22Rv1 (cell line): ENCODE results near the gene TRIM56.
"Not testable (repeated sequence)": the region's sequence is repeated elsewhere in the genome, so short reads cannot be mapped to it uniquely, and the experiment has no call there.

Experiments
- H3K27ac ChIP-seq: fragments of 450-650 bp; 2 replicates; pipeline ENCODE4 v1.5.1; 2017
- CTCF ChIP-seq: fragments of 450-650 bp; IDR thresholded peaks from 2 replicates; pipeline ENCODE4 v1.5.1; 2017; ENCODE audit warnings: mild to moderate bottlenecking
- ZFX ChIP-seq: fragments of 450-650 bp; IDR thresholded peaks from 2 replicates; pipeline ENCODE4 v1.6.1; 2017; ENCODE audit warnings: antibody characterized with exemption, borderline replicate concordance

TRIM56 gene

DNA sequence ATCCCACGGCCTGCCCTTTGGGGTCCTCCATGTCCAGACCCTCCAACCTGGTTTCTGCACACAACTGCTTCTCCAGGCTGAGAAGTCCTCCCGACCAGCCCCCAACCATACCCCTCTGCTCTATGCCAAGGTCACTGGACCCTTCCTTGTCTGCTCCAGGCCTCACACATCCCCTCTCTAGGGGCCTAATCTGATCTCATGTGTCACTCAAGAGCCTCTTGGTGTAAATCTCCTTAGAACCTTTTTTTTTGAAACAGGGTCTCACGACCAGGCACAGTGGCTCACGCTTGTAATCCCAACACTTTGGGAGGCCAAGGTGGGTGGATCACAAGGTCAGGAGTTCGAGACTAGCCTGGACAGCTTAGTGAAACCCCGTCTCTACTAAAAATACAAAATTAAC lies 24.1 kb downstream of the TRIM56 start:
- TF ChIP-seq ZFX (no peak), CTCF (no peak)
- no peak overlapping the region for H3K27ac ChIP-seq

DNA sequence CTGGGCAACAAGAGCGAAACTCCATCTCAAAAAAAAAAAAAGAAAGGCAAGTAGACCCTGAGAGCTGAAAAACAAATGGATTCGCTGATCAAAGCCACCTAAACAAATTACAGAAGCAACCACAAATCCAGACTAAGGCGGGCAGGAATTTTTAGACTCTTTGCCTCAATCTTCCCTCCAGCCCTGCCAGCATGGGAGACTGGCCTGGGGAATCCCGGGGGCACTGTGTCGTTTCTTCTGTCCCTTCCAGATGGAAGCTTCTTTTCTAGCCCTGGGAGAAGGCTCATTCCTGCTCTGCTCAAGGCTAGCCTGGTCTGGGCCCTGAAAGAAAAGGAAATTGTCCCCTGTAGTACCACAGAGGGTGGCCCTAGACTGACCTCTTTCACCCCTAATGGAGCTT lies 26.0 kb downstream of the TRIM56 start:
- H3K27ac ChIP-seq: no peak overlapping the region
- no peak for TF ChIP-seq CTCF

- H3K27ac ChIP-seq: no peak overlapping the region
- TF ChIP-seq ZFX (no peak), CTCF (no peak)
Measured at GRCh38 chr7:101112233-101112632, 27.0 kb downstream of the TRIM56 start.

GRCh38 chr7:101113140-101113539 lies 27.9 kb downstream of the TRIM56 start:
- not testable (repeated sequence) for H3K27ac ChIP-seq

DNA sequence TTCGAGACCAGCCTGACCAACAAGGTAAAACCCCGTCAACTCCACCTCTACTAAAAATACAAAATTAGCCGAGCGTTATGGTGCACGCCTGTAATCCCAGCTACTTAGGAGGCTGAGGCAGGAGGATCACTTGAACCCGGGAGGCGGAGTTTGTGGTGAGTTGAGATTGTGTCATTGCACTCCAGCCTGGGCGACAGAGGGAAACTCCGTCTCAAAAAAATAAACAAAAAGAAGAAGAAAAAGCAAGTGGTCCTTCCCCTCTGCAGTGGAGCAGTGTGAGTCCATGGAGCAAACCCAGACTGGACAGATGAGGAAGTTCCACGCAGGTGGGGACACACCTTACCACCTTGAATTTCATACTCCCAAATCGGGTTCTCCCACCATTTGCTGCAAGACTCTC lies 28.6 kb downstream of the TRIM56 start:
- H3K27ac ChIP-seq: no peak overlapping the region

DNA sequence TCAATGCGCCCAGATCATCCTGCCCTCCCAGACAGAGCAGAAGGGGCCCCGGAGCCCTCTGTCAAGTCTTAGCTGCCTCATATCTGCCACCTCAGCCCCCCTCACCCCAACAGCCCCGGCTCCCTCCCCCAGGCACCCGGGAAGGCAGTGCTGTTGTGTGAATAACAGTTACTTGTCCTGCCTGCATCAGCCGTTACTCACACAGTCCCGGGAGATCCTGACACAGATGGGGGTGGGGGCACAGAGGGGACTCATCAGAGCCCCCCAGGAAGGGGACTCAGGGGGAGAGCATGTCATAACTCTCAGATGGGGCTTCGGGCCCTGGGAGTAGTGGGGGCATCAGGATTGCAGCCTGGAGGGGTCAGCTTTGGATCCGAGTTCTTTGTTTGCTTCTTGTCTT lies 29.2 kb downstream of the TRIM56 start:
- no peak for TF ChIP-seq CTCF
- no peak for TF ChIP-seq ZFX
- H3K27ac ChIP-seq: no peak overlapping the region

More for the DNA sequence above, 28.6 kb downstream of the TRIM56 start:
- TF ChIP-seq CTCF (no peak), ZFX (no peak)

- TF ChIP-seq ZFX (no peak), CTCF (no peak)
- no peak overlapping the region for H3K27ac ChIP-seq
Measured at GRCh38 chr7:101115215-101115614, 29.9 kb downstream of the TRIM56 start.

- H3K27ac ChIP-seq: no peak overlapping the region
- TF ChIP-seq ZFX: no peak
- no peak for TF ChIP-seq CTCF
Measured at GRCh38 chr7:101116898-101117297, 31.6 kb downstream of the TRIM56 start.
